GM12873 (cell line): ENCODE measurements around the gene PGS1.

Experiments used
- TF ChIP-seq, protein P1 (sequence below): IDR thresholded peaks from 2 replicates; pipeline ENCODE4 v1.5.1; 2012; ENCODE audit warnings: low read depth, mild to moderate bottlenecking, moderate library complexity, low read length, control low read depth; ENCODE audit not compliant: insufficient read depth; ENCODE audit errors: missing control alignments

The PGS1 gene

DNA sequence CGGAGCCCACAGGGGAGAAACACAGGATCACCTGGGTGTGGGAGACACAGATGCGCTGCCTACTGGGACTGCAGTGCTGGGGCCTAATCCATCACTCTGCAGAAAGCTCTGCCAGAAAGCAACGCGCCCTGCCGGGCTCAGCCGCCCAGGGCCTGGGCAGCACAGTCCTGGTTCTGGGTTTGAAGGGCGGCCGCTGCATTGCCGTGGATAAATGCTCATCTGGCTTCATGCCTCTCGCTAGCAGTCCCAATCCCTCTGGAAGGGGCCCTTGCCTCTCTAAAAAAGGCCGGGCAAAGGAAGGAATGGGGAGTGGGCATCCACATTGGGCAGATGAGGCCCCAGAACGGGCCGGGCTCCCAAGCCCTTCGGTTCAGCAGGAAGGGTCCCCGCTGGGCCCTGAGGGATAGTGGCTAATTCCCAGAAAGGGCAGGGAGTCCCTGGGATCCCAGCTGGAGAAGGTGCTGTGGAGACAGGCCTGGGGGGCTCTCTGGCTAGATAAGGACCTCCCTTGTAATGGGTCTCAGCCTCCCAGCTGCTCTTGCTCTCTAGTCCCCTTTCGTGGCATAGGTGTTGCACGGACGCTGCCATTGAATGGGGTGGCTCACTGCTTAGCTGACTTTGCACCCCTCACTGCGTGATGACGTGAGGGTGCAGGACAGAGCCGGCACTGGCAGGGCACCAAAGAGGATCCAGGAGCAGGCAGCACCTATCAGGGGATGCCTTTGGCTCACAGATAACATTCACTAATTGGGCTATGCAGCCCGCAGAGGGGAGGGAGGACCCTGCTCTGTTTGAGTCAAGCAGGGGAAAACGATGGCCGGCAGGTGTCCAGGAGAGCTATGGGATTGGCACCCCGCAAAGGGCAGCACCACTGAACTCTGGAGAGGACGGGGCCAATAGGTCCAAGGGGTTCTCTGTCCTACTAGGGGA lies 88.6 kb downstream of the PGS1 start:
- TF ChIP-seq, protein P1, sequence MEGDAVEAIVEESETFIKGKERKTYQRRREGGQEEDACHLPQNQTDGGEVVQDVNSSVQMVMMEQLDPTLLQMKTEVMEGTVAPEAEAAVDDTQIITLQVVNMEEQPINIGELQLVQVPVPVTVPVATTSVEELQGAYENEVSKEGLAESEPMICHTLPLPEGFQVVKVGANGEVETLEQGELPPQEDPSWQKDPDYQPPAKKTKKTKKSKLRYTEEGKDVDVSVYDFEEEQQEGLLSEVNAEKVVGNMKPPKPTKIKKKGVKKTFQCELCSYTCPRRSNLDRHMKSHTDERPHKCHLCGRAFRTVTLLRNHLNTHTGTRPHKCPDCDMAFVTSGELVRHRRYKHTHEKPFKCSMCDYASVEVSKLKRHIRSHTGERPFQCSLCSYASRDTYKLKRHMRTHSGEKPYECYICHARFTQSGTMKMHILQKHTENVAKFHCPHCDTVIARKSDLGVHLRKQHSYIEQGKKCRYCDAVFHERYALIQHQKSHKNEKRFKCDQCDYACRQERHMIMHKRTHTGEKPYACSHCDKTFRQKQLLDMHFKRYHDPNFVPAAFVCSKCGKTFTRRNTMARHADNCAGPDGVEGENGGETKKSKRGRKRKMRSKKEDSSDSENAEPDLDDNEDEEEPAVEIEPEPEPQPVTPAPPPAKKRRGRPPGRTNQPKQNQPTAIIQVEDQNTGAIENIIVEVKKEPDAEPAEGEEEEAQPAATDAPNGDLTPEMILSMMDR: no peak

- TF ChIP-seq, protein P1: no peak
Observed at GRCh38 chr17:78468366-78468765, 89.9 kb downstream of the PGS1 start.

- TF ChIP-seq, protein P1: no peak
Observed at GRCh38 chr17:78469443-78469842, 91.0 kb downstream of the PGS1 start.

- TF ChIP-seq, protein P1: no peak
Observed at GRCh38 chr17:78471635-78472034, 93.2 kb downstream of the PGS1 start.

DNA sequence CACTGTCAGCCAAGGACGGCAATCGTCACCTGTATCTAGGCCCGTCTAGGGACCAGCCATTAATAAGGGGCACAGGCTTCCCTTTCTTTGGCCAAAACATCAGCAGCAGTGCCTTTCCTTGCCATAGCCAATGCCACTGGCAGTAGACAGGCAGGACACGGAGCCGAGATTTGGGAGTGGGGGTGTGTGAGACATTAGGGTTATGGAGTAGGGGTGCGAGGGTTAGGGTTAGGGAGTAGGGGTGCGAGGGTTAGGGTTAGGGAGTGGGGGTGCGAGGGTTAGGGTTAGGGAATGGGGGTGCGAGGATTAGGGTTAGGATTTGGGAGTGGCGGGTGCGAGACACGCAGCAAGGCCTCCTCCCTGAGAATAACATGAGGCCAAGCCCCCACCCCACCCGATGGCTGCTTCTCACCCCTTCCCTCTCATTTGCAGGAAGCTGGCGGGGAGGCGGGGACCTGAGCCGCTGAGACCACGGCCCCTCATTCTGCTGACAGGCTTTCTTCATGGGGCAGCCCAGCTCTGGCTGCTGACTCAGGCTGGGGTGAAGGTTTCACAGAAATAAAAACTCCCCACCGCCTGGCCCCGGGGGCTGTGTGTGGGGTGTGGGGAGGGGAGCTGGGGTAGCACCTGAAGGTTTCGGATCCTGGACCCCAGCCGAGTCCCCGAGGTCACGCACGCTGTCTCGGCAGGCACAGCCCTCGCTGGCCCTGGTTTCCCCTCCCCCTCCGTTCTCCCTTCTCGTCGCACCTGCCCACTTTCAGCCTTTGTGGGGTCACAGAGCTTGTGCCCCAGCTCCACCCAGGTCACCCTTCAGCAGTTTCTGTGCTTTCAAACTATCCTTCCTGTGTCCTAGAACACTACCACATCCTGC lies 93.8 kb downstream of the PGS1 start:
- TF ChIP-seq, protein P1: no peak

DNA sequence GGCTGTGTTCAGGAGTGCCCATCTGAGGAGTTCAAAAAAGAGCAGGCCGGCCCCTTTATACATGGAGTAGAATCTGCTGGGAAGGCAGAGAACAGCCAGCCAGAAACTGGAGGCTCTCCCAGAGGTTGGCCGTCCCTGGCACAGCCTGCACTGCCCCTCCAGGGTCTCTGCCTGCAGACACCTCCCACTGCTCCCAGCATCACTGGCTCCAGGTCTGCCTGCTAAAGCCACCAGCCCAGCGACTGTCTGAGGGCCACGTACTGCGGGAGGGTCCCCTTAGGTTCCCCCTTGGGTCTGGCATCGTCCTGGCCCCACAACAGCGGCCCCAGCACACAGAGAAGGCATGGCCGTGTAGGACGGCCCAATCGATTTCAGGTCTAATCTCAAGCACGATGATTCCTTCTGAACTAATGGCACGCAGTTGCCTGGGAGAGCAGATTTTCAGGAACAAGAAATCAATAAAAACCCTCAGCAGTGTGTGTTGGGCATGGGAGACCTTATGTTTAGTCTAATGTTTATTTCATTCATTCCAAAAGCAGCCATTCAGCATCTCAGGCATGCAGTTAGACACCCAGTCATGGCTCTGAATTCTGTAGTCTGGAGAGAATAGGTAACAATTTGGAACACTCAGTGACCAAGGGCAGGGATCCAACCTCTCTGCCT lies 95.6 kb downstream of the PGS1 start:
- TF ChIP-seq, protein P1: no peak
